ENCODE data around the gene MAP4K3.

- no peak for TF ChIP-seq CTCF (IDR thresholded peaks at IDR 0.05; ENCODE audit: control extremely low read depth in 1 of 3, insufficient read depth in 1 of 3, low read depth in 1 of 3, low read length in 3 of 3)
- TF ChIP-seq CREB1 (IDR thresholded peaks at IDR 0.05), result no peak
- TF ChIP-seq CBX5 (IDR thresholded peaks at IDR 0.05; ENCODE audit: low read depth, low read length), result no peak
- no peak for TF ChIP-seq HDAC6 (IDR thresholded peaks at IDR 0.05; ENCODE audit: low read depth, low read length)
- no peak for TF ChIP-seq GTF2F1 (IDR thresholded peaks at IDR 0.05; ENCODE audit: borderline replicate concordance, low read depth, low read length)
- no peak for TF ChIP-seq RBBP5 (IDR thresholded peaks at IDR 0.05; ENCODE audit: borderline replicate concordance, low read depth, low read length)
- TF ChIP-seq USF2 (IDR thresholded peaks at IDR 0.05; ENCODE audit: low read length), result no peak
- TF ChIP-seq EP300 (IDR thresholded peaks at IDR 0.05; ENCODE audit: borderline replicate concordance in 1 of 2, low read depth in 2 of 2, low read length in 2 of 2), result no peak
These were observed 17.5 kb downstream of the MAP4K3 start for GRCh38 chr2:39419282-39420223.
